GM23248 (cell line): ENCODE data around the gene ETS1. TPM values are rescaled to one million over a fixed set of nuclear protein-coding genes. Genes with fewer than 3 reads are reported as not detected.
"Not testable (repeated sequence)": the region's sequence is repeated elsewhere in the genome, so short reads cannot be mapped to it uniquely, and the experiment has no call there.

Experiments used
- DNase-seq: peaks from one replicate; pipeline ENCODE4 v3.0.0-alpha.2; 2015
- H2AFZ ChIP-seq: fragments of 200-600 bp; sonication (generic); 2 replicates; pipeline ENCODE4 v1.6.1; 2016; ENCODE audit warnings: antibody characterized with exemption
- H3F3A ChIP-seq: fragments of 200-600 bp; sonication (generic); 2 replicates; pipeline ENCODE4 v1.6.1; 2016; ENCODE audit warnings: mild to moderate bottlenecking, antibody characterized with exemption, mixed run types; ENCODE audit not compliant: insufficient read depth
- H3K27ac ChIP-seq: fragments of 200-600 bp; sonication (generic); 2 replicates; pipeline ENCODE4 v1.5.1; 2016; ENCODE audit warnings: mild to moderate bottlenecking
- H3K27me3 ChIP-seq: fragments of 200-600 bp; sonication (generic); replicated peaks from 2 replicates; pipeline ENCODE4 v1.6.1; 2016; ENCODE audit warnings: mild to moderate bottlenecking; ENCODE audit not compliant: insufficient read depth
- H3K36me3 ChIP-seq: fragments of 200-600 bp; sonication (generic); 2 replicates; pipeline ENCODE4 v1.6.1; 2016; ENCODE audit warnings: low read depth, mild to moderate bottlenecking
- H3K4me1 ChIP-seq: fragments of 200-600 bp; sonication (generic); 2 replicates; pipeline ENCODE4 v1.6.1; 2016; ENCODE audit warnings: mild to moderate bottlenecking; ENCODE audit not compliant: insufficient read depth
- H3K4me2 ChIP-seq: fragments of 200-600 bp; sonication (generic); one replicate; pipeline ENCODE4 v1.6.1; 2016; ENCODE audit warnings: mild to moderate bottlenecking; ENCODE audit not compliant: unreplicated experiment
- H3K4me3 ChIP-seq: fragments of 200-600 bp; sonication (generic); 2 replicates; pipeline ENCODE4 v1.5.1; 2016; ENCODE audit warnings: mild to moderate bottlenecking
- H3K79me2 ChIP-seq: fragments of 200-600 bp; sonication (generic); 2 replicates; pipeline ENCODE4 v1.6.1; 2016; ENCODE audit warnings: mild to moderate bottlenecking; ENCODE audit not compliant: insufficient read depth
- H3K9ac ChIP-seq: fragments of 200-600 bp; sonication (generic); 2 replicates; pipeline ENCODE4 v1.6.1; 2016; ENCODE audit warnings: mild to moderate bottlenecking
- H3K9me2 ChIP-seq: fragments of 200-600 bp; sonication (generic); 2 replicates; pipeline ENCODE4 v1.6.1; 2016; ENCODE audit warnings: mixed run types, mild to moderate bottlenecking, moderate library complexity; ENCODE audit not compliant: insufficient read depth
- H3K9me3 ChIP-seq: fragments of 200-600 bp; sonication (generic); one replicate; pipeline ENCODE4 v1.6.1; 2017; ENCODE audit warnings: low read depth
- H4K20me1 ChIP-seq: fragments of 200-600 bp; sonication (generic); 2 replicates; pipeline ENCODE4 v1.6.0; 2016; ENCODE audit not compliant: insufficient read depth
- EZH2 ChIP-seq: fragments of 200-600 bp; sonication (generic); IDR thresholded peaks from 2 replicates; pipeline ENCODE4 v1.6.1; 2018; ENCODE audit warnings: antibody characterized with exemption, mild to moderate bottlenecking; ENCODE audit not compliant: insufficient read depth, poor library complexity, severe bottlenecking
- EZH2phosphoT487 ChIP-seq: fragments of 200-600 bp; sonication (generic); IDR thresholded peaks from 2 replicates; pipeline ENCODE4 v1.6.1; 2018; ENCODE audit warnings: antibody characterized with exemption, moderate library complexity, mild to moderate bottlenecking, low read depth; ENCODE audit not compliant: insufficient read depth
- WGBS, 2 experiments: methylation state at CpG; one replicate each; pipeline ENCODE4 v1.1.6; 2015 to 2017; ENCODE audit warnings: low lambda C conversion rate in 2 of 2, low coverage in 1 of 2; ENCODE audit errors: missing lambda C conversion rate in 2 of 2; 5-methylcytosine and 5-hydroxymethylcytosine counted together
- in situ Hi-C: fragments of 300-500 bp; cut with MboI; formaldehyde crosslinking; loops from 2 replicates; pipeline ENCODE4 v1.15.0; 2020
- polyA plus RNA-seq: library from polyadenylated mRNA; unstranded; fragments of >200 nt; fragmentation: Nextera tagmentation; extraction: Ambion mirVana; gene quantifications from 2 replicates; pipeline ENCODE4 v1.2.1, GENCODE V29; 2016
- total RNA-seq: library from RNA; depleted of rRNA; stranded (reverse); fragments of >200 nt; shearing (Covaris generic); gene quantifications from 2 replicates; pipeline ENCODE4 v1.2.3, GENCODE V29; 2014

The ETS1 gene
- total and polyA plus RNA-seq, 2 experiments from 2014 or later = 19.9 to 61.0 TPM

DNA sequence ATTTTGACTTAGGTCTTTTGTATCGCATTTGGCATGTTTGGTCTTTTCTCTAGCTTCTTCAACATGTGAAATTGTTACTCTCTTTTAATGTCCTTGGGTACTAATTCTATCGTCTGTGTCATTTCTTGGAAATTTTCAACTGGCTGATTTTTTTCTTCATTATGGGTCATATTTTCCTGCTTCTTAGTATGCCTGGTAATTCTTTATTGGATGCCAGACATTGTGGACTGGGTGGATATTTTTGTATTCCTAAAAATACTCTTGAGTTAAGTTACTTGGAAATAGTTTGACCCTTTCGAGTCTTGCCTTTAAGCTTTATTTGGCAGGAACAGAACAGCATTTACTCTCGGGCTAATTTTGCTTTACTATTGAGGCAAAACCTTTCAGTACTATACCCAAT, 140.1 kb downstream of the ETS1 start:
- Histone ChIP-seq H3K9ac (no peak overlapping the region), H3K9me3 (no peaks in the 10 kb centered on the region), H3K27ac (no peak overlapping the region), H4K20me1 (no peaks in the 10 kb centered on the region), H2AFZ (no peak overlapping the region), H3K9me2 (no peaks in the 10 kb centered on the region), H3K4me2 (no peak overlapping the region), H3K4me1 (peaks cover 8% of the 10 kb centered on the region; the same call in 1 of the 2 replicates), H3K36me3 (no peaks in the 10 kb centered on the region), H3K4me3 (no peak overlapping the region), H3K27me3 (no peaks in the 10 kb centered on the region), H3K79me2 (no peaks in the 10 kb centered on the region), H3F3A (0 out of 2 replicates have a peak, but pooled peaks cover 2% of the 10 kb centered on the region)
- in situ Hi-C loops = no loop called here
- TF ChIP-seq EZH2 (no peak), EZH2phosphoT487 (no peak)
- no peak for DNase-seq
- 72 to 77% methylated on average over 4 of the region's 4 CpGs for whole genome bisulfite sequencing, 2 experiments

DNA sequence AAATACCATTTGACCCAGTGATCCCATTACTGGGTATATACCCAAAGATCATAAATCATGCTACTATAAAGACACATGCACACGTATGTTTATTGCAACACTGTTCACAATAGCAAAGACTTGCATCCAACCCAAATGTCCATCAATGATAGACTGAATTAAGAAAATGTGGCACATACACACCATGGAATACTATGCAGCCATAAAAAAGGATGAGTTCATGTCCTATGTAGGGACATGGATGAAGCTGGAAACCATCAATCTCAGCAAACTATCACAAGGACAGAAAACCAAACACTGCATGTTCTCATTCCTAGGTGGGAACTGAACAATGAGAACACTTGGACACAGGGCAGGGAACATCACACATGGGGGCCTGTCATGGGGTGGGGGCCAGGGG, 141.4 kb downstream of the ETS1 start:
- in situ Hi-C loops, H4K20me1 ChIP-seq, H3K9me2 ChIP-seq, DNase-seq, H3K9me3 ChIP-seq, H3K9ac ChIP-seq, H3K27ac ChIP-seq, H2AFZ ChIP-seq, H3K4me1 ChIP-seq, H3K36me3 ChIP-seq, H3K27me3 ChIP-seq, H3K4me2 ChIP-seq, H3F3A ChIP-seq, H3K4me3 ChIP-seq, H3K79me2 ChIP-seq: not testable (repeated sequence)
- 94 to 100% methylated on average over 1 of the region's 1 CpG for WGBS, 2 experiments

DNA sequence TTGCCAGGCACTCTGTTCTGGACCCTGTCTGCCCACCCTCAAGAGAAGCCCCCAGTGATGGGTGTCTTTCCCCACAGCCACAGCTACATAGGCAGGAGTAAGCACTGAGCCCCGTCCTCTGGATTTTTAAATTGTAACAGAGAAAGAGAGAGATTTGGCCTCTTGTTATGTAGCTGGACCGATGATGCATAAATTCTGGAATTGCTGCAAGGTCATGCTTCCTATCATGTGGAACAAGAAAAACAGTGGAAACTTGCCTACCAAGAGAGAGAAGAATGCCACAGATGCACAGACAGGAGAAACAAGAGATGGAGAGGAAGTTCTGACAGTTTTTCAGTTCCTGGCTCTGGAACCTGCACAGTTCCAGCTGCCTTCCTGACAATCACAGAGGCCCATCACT, 150.2 kb downstream of the ETS1 start:
- no peak overlapping the region for H3K4me3 ChIP-seq
- peaks cover 10% of the 10 kb centered on the region; the same call in 1 of the 2 replicates for H3F3A ChIP-seq
- H3K27ac ChIP-seq = peak overlapping the region; percentile 40; the same call in 1 of the 2 replicates
- in situ Hi-C loops = no loop called here
- no peak overlapping the region for H3K4me2 ChIP-seq
- H2AFZ ChIP-seq = peak overlapping the region; percentile 54; the same call in 1 of the 2 replicates
- WGBS, 2 experiments = 23 to 33% methylated on average over 2 of the region's 2 CpGs
- H3K9ac ChIP-seq = no peak overlapping the region
- H3K4me1 ChIP-seq = peaks cover 7% of the 10 kb centered on the region; the same call in 1 of the 2 replicates
- TF ChIP-seq EZH2 (no peak), EZH2phosphoT487 (no peak)
- no peaks in the 10 kb centered on the region for H3K79me2 ChIP-seq
- DNase-seq = peak; percentile 67
- no peaks in the 10 kb centered on the region for H3K36me3 ChIP-seq
- H3K9me2 ChIP-seq = no peaks in the 10 kb centered on the region
- no peaks in the 10 kb centered on the region for H3K27me3 ChIP-seq
- H4K20me1 ChIP-seq = no peaks in the 10 kb centered on the region
- no peaks in the 10 kb centered on the region for H3K9me3 ChIP-seq

DNA sequence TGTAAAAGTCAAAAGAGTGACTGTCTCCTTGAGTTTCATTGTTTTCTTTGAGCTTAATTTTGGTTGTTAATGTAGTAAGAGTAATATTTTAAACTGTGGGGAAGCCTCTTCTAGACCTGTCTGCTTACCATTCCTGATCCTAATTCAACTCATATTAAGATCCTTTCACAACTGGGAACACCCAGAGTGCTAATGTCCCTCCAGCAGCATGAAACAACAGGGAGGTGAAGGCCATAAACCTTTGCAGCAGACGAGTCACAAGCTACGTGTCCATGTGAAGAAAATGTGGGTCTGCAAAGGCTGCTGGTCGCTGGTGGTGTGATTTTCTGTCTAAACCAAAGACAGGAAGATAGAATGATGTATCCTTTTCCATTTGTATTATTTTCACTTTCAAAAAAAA, 152.5 kb downstream of the ETS1 start:
- no peak for DNase-seq
- Histone ChIP-seq H3F3A (peaks cover 10% of the 10 kb centered on the region; the same call in 1 of the 2 replicates), H3K4me1 (peaks cover 7% of the 10 kb centered on the region; the same call in 1 of the 2 replicates), H4K20me1 (no peaks in the 10 kb centered on the region), H3K79me2 (no peaks in the 10 kb centered on the region), H3K4me3 (no peak overlapping the region), H3K4me2 (no peak overlapping the region), H3K27ac (no peak overlapping the region), H2AFZ (no peak overlapping the region), H3K27me3 (no peaks in the 10 kb centered on the region), H3K9ac (no peak overlapping the region), H3K9me2 (no peaks in the 10 kb centered on the region), H3K36me3 (no peaks in the 10 kb centered on the region), H3K9me3 (no peaks in the 10 kb centered on the region)
- WGBS, 2 experiments = 85 to 87% methylated on average over 3 of the region's 3 CpGs
- in situ Hi-C loops = no loop called here
- TF ChIP-seq EZH2phosphoT487 = no peak
- TF ChIP-seq EZH2 = no peak

DNA sequence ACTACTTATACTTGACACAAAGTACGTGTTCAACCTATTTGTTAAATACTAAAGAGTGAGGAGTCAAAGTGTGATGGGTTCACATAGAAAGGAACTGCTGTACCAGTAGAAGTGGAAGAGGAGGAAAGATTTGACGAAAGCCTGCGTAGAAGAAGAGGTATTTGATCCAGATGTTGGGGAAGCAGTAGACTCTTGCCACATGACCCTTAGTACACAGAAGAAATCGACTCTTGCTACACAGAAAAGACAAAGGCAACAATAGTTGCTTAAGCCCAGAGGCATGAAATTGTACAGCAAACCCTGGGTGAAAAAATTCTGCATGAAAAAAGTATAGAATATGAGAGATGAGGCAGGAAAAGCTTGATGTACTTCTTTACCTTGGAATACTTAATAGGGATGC, 152.9 kb downstream of the ETS1 start:
- in situ Hi-C loops = no loop called here
- H3K9ac ChIP-seq = no peak overlapping the region

More for the DNA sequence above, 152.9 kb downstream of the ETS1 start:
- TF ChIP-seq EZH2 (no peak), EZH2phosphoT487 (no peak)
- DNase-seq = no peak
- Histone ChIP-seq H3F3A (peaks cover 10% of the 10 kb centered on the region; the same call in 1 of the 2 replicates), H3K4me3 (no peak overlapping the region), H3K27me3 (no peaks in the 10 kb centered on the region), H3K36me3 (no peaks in the 10 kb centered on the region), H3K9me2 (no peaks in the 10 kb centered on the region), H3K9me3 (no peaks in the 10 kb centered on the region), H3K4me2 (no peak overlapping the region), H2AFZ (no peak overlapping the region), H3K4me1 (peaks cover 7% of the 10 kb centered on the region; the same call in 1 of the 2 replicates), H3K79me2 (no peaks in the 10 kb centered on the region), H4K20me1 (no peaks in the 10 kb centered on the region), H3K27ac (no peak overlapping the region)
- 72 to 77% methylated on average over 4 of the region's 4 CpGs for WGBS, 2 experiments
